Pancreas (tissue), 10 donors: ENCODE data around the gene SLC23A3. TPM values are rescaled to one million over a fixed set of nuclear protein-coding genes. Genes with fewer than 3 reads are reported as not detected.
A peak's percentile ranks its signal among the peaks of the same experiment; 100 is the strongest.

Experiments
- ATAC-seq, 4 donors: fragments of 200-7000 bp; cut with Tn5 transposase; one replicate each; pipeline versions ENCODE4 v1.8.0 to v1.9.1; 2020; ENCODE audit warnings: mild to moderate bottlenecking in 4 of 4, moderate library complexity in 4 of 4
- DNase-seq, 6 donors: peaks; one replicate each; pipeline ENCODE4 v3.0.0-alpha.2; 2020
- FAIRE-seq: peaks from 2 replicates; lab custom pipeline; 2012; peaks lifted over from hg19 to GRCh38; lab: Jason Lieb, UNC
- H3K27ac ChIP-seq, 4 donors: fragments of 200-600 bp; sonication (generic); 1 replicate in 3 of 4; 2 replicates in 1 of 4; pipeline versions ENCODE4 v1.5.0 to v1.8.0; 2020
- H3K27me3 ChIP-seq, 4 donors: fragments of 200-600 bp; one replicate each; pipeline ENCODE4 v1.8.0; 2021
- H3K36me3 ChIP-seq, 3 donors: fragments of 200-600 bp; sonication (generic) in 1 of 3; one replicate each; pipeline versions ENCODE4 v1.5.0 to v1.8.0; 2020 to 2021
- H3K4me1 ChIP-seq, 3 donors: fragments of 200-600 bp; one replicate each; pipeline ENCODE4 v1.8.0; 2021
- H3K4me3 ChIP-seq, 4 donors: fragments of 200-600 bp; sonication (generic) in 2 of 4; one replicate each; pipeline versions ENCODE4 v1.5.0 to v1.8.0; 2020 to 2021
- H3K9me3 ChIP-seq, 4 donors: fragments of 200-600 bp; one replicate each; pipeline ENCODE4 v1.8.0; 2021
- CTCF ChIP-seq, 4 donors: fragments of 200-600 bp; sonication (generic) in 3 of 4; IDR thresholded peaks; one replicate each; pipeline versions ENCODE4 v1.5.0 to v1.8.0; 2021; ENCODE audit warnings: antibody characterized with exemption in 4 of 4
- WGBS, 2 donors: extraction: QIAGEN DNeasy Blood & Tissue Kit; methylation state at CpG; one replicate each; pipeline ENCODE4 v1.1.7; 2013; 5-methylcytosine and 5-hydroxymethylcytosine counted together
- intact Hi-C, 3 donors: fragments of 100-400 bp; cut with DNase I; formaldehyde crosslinking; loops; one replicate each; pipeline versions ENCODE4 v1.11.1 to v1.14.2; 2022
- polyA plus RNA-seq, 2 donors: library from polyadenylated mRNA; stranded (reverse); fragments of 200-250 nt; gene quantifications; one replicate each; pipeline ENCODE4 v1.2.3, GENCODE V29; 2013
- total RNA-seq, 6 donors: library from RNA; stranded (reverse); fragmentation: NEBNext Ultra II Directional in 4 of 6; extraction: Animal tissue kit (Norgen Biotek cat#: 25700) in 4 of 6; gene quantifications; one replicate each; pipeline versions ENCODE4 v1.2.1 to v1.2.4, GENCODE V29; 2021 to 2023
- donor health status: healthy with polysubstance abuse.
- donor health status: DM: no; HTN: no; CAD: no; lungs with moderate emphysema.
- donor health status: DM: no; HTN: no; CAD: no.
- donor health status: control.
- donor health status: control.
- donor health status: Bipolar disorder and iron deficiency.
- donor health status: DM: yes; HTN: yes; CAD: no.
- donor health status: DM: no; HTN: no; CAD: no.
- donor health status: DM: no; HTN: no; CAD: no.
- donor health status: DM: yes; HTN: yes; CAD: no.

The SLC23A3 gene
- 1 to 10 TPM in 1 of 6 donors, under 1 TPM in 5; 0.16 to 2.4 (median 0.68) TPM for total RNA-seq
- polyA plus RNA-seq, result 1 to 10 TPM; 1.8 to 3.0 TPM

- Histone ChIP-seq H3K4me1 (peaks cover 0 to 2% (median 0%) of the 10 kb centered on the region in 3 donors), H3K27ac (no peak within 1 kb of the TSS), H3K36me3 (peaks cover 0 to 28% (median 0%) of the 10 kb centered on the region in 3 donors), H3K27me3 (no peaks in the 10 kb centered on the region), H3K9me3 (no peaks in the 10 kb centered on the region), H3K4me3 (no peak within 1 kb of the TSS)
- DNase-seq, result no peak
- FAIRE-seq, result no peak
- no peak for ATAC-seq
- 79 to 85% methylated on average over 10 of the region's 10 CpGs for WGBS, 2 donors
- no peak for TF ChIP-seq CTCF (IDR thresholded peaks at IDR 0.05)
- intact Hi-C loops, result loop anchor here (5.0 to 10.0 kb wide), 3 partner anchors 122 to 135 kb away; partner anchors contain the start of gene PTPRN (in 1 of the 3)
Measured at GRCh38 chr2:219169930-219170654, at the start of gene SLC23A3. Gene SLC23A3 (minus strand): TSS chr2:219170029. CDS start chr2:219169984, 45 bp downstream.

- no peaks in the 10 kb centered on the region for H3K9me3 ChIP-seq
- DNase-seq, result peak; percentile 91 to 97 (median 95)
- intact Hi-C loops, result no loop called here
- peak within 1 kb of the TSS; percentile 24 to 57 (median 42) for H3K4me3 ChIP-seq
- H3K36me3 ChIP-seq, result peaks cover 11 to 40% (median 19%) of the 10 kb centered on the region in 3 donors
- 6 to 8% methylated on average over 60 to 71 of the region's 71 CpGs for WGBS, 2 donors
- peaks cover 7 to 20% (median 17%) of the 10 kb centered on the region in 3 donors for H3K4me1 ChIP-seq
- H3K27me3 ChIP-seq, result no peaks in the 10 kb centered on the region
- FAIRE-seq, result no peak
- no peak for TF ChIP-seq CTCF (IDR thresholded peaks at IDR 0.05)
- peak within 1 kb of the TSS; percentile 74 to 84 (median 80) for H3K27ac ChIP-seq
- peak; percentile 89 to 94 (median 90) for ATAC-seq
Measured at GRCh38 chr2:219218732-219219701, 49.2 kb upstream of the SLC23A3 start, which contains the start of gene ABCB6. Gene ABCB6 (minus strand): TSS chr2:219218958. CDS start chr2:219218673, 285 bp downstream.

GRCh38 chr2:219218217-219218731 is 48.4 kb upstream of the SLC23A3 start:
- WGBS, 2 donors, result 1% methylated on average over 37 of the region's 37 CpGs
- Histone ChIP-seq H3K4me1 (peaks cover 7 to 20% (median 17%) of the 10 kb centered on the region in 3 donors), H3K4me3 (peak overlapping the region; percentile 24 to 57 (median 42)), H3K9me3 (no peaks in the 10 kb centered on the region), H3K27ac (peak overlapping the region; percentile 74 to 84 (median 80)), H3K36me3 (peaks cover 4 to 35% (median 11%) of the 10 kb centered on the region in 3 donors), H3K27me3 (no peaks in the 10 kb centered on the region)
- no peak for TF ChIP-seq CTCF (IDR thresholded peaks at IDR 0.05)
- no peak for FAIRE-seq
- peak; percentile 50 to 90 (median 76) for DNase-seq
- ATAC-seq, result peak; percentile 61 to 68 (median 63)
- intact Hi-C loops, result no loop called here

- Histone ChIP-seq H3K27me3 (no peaks in the 10 kb centered on the region), H3K4me3 (no peak overlapping the region), H3K27ac (no peak overlapping the region), H3K9me3 (no peaks in the 10 kb centered on the region), H3K36me3 (peaks cover under 1 to 26% (median 2%) of the 10 kb centered on the region in 3 donors), H3K4me1 (peaks cover 7 to 20% (median 17%) of the 10 kb centered on the region in 3 donors)
- DNase-seq (no peak), FAIRE-seq (no peak), ATAC-seq (no peak)
- intact Hi-C loops, result no loop called here
- WGBS, 2 donors, result 82 to 84% methylated on average over 6 of the region's 6 CpGs
- TF ChIP-seq CTCF (IDR thresholded peaks at IDR 0.05), result no peak
Measured at GRCh38 chr2:219216535-219216915, 46.7 kb upstream of the SLC23A3 start.
